22Rv1 (cell line): ENCODE data around the gene GULP1.

ENCODE experiments used
- CTCF ChIP-seq: fragments of 450-650 bp; IDR thresholded peaks from 2 replicates; pipeline ENCODE4 v1.5.1; 2017; ENCODE audit warnings: mild to moderate bottlenecking
- ZFX ChIP-seq: fragments of 450-650 bp; IDR thresholded peaks from 2 replicates; pipeline ENCODE4 v1.6.1; 2017; ENCODE audit warnings: antibody characterized with exemption, borderline replicate concordance

DNA sequence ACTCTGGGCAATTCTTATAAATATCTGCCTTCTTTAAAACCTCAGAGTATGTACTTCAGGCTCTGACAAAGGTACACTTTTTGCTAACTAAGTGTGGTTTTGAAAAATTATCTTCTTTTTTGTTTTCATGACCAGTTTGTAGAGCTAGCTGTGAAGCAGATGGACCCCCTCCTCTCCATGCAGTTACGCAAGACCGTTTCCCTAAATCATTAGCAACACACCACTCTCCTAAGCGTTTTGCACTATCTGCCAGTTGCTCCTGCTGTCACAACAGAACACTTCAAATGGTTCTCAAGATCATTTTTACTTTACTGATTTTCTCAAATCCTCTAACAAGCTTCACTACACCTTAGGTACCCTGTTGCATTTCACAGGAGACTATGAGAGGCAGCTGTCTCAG lies 53.3 kb downstream of the GULP1 start:
- TF ChIP-seq CTCF = no peak
- no peak for TF ChIP-seq ZFX
